H1 (cell line): ENCODE results near the gene FNDC5. TPM values are rescaled to one million over a fixed set of nuclear protein-coding genes. Genes with fewer than 3 reads are reported as not detected.

Experiments
- CTCF ChIA-PET: fragments of 300-600 bp; sonication (Branson Sonifier 250); formaldehyde crosslinking; loops from one replicate; lab custom pipeline; 2021; ENCODE audit not compliant: partially characterized antibody; lab: Charles Lee
- POLR2A ChIA-PET: fragments of 300-600 bp; sonication (Branson Sonifier 250); formaldehyde crosslinking; loops from one replicate; lab custom pipeline; 2021; ENCODE audit warnings: inconsistent platforms; ENCODE audit not compliant: partially characterized antibody; lab: Charles Lee
- DNase-seq, 2 experiments: peaks; one replicate each; pipeline versions ENCODE4 v3.0.0 to v3.0.0-alpha.2; 2010 to 2022; ENCODE audit warnings: low spot score in 2 of 2, low read depth in 1 of 2, mixed read lengths in 1 of 2
- FAIRE-seq: peaks from 2 replicates; lab custom pipeline; 2011; peaks lifted over from hg19 to GRCh38; lab: Jason Lieb, UNC
- H2AFZ ChIP-seq: 2 replicates; pipeline ENCODE4 v1.8.1; 2012; ENCODE audit warnings: low read length, inconsistent platforms
- H2AK5ac ChIP-seq: 2 replicates; pipeline ENCODE4 v1.6.1; 2013; ENCODE audit warnings: low read depth, low read length
- H2BK120ac ChIP-seq: replicated peaks from 2 replicates; pipeline ENCODE3; 2013; ENCODE audit warnings: low read depth, low read length, inconsistent platforms
- H2BK12ac ChIP-seq: 2 replicates; pipeline ENCODE4 v1.6.1; 2013; ENCODE audit warnings: low read depth, low read length
- H2BK15ac ChIP-seq: 2 replicates; pipeline ENCODE4 v1.6.1; 2013; ENCODE audit warnings: low read length
- H2BK20ac ChIP-seq: 2 replicates; pipeline ENCODE4 v1.6.1; 2013; ENCODE audit warnings: low read length
- H2BK5ac ChIP-seq: 2 replicates; pipeline ENCODE4 v1.6.1; 2013; ENCODE audit warnings: low read depth, low read length
- H3K14ac ChIP-seq: 2 replicates; pipeline ENCODE4 v1.6.1; 2013; ENCODE audit warnings: inconsistent platforms; ENCODE audit not compliant: insufficient read length
- H3K18ac ChIP-seq: 2 replicates; pipeline ENCODE4 v1.6.1; 2013; ENCODE audit warnings: low read length; ENCODE audit errors: extremely low read depth
- H3K23ac ChIP-seq: 2 replicates; pipeline ENCODE4 v1.6.1; 2013; ENCODE audit warnings: inconsistent platforms; ENCODE audit not compliant: insufficient read length
- H3K23me2 ChIP-seq: 2 replicates; pipeline ENCODE4 v1.6.1; 2013; ENCODE audit warnings: low read depth, low read length
- H3K27ac ChIP-seq: 2 replicates; pipeline ENCODE4 v1.6.1; 2011; ENCODE audit warnings: low read depth, low read length, inconsistent platforms
- H3K27me3 ChIP-seq, 4 experiments: replicated peaks in 1 of 4; 1 replicate in 1 of 4; 2 replicates in 3 of 4; pipeline versions ENCODE4 v1.6.1 to v1.8.1; 2011 to 2013; ENCODE audit warnings: low read length in 3 of 4, mild to moderate bottlenecking in 3 of 4, inconsistent platforms in 2 of 4, mixed read lengths in 2 of 4, moderate library complexity in 1 of 4; ENCODE audit not compliant: control insufficient read depth in 3 of 4, insufficient read depth in 3 of 4; ENCODE audit errors: extremely low read depth in 1 of 4
- H3K36me3 ChIP-seq, 4 experiments: 2 replicates each; pipeline versions ENCODE4 v1.6.1 to v1.8.1; 2011 to 2013; ENCODE audit warnings: mild to moderate bottlenecking in 4 of 4, low read length in 3 of 4, moderate library complexity in 2 of 4, control low read depth in 1 of 4, inconsistent platforms in 1 of 4; ENCODE audit not compliant: insufficient read depth in 4 of 4, control insufficient read depth in 2 of 4
- H3K4ac ChIP-seq: replicated peaks from 2 replicates; pipeline ENCODE3; 2013; ENCODE audit warnings: low read length, low read depth, mixed read lengths, inconsistent platforms; ENCODE audit not compliant: insufficient read length
- H3K4me1 ChIP-seq, 4 experiments: replicated peaks in 1 of 4; 1 replicate in 1 of 4; 2 replicates in 3 of 4; pipeline versions ENCODE4 v1.6.1 to v1.8.1; 2011 to 2013; ENCODE audit warnings: low read length in 3 of 4, inconsistent platforms in 2 of 4, mixed read lengths in 1 of 4; ENCODE audit not compliant: insufficient read depth in 4 of 4, control insufficient read depth in 3 of 4
- H3K4me2 ChIP-seq, 2 experiments: 2 replicates each; pipeline versions ENCODE4 v1.6.1 to v1.8.1; 2011 to 2013; ENCODE audit warnings: low read depth in 2 of 2, low read length in 2 of 2, control low read depth in 1 of 2, inconsistent platforms in 1 of 2, mild to moderate bottlenecking in 1 of 2; ENCODE audit not compliant: insufficient read depth in 1 of 2
- H3K4me3 ChIP-seq, 4 experiments: fragments of 200-600, 300-600 bp in 1 of 4; sonication (generic), shearing (Covaris generic), sonication (Bioruptor Twin) in 1 of 4; 2 replicates each; pipeline versions ENCODE4 v1.5.1 to v1.8.1; 2011 to 2016; ENCODE audit warnings: low read length in 4 of 4, low read depth in 3 of 4, control low read depth in 2 of 4, inconsistent platforms in 2 of 4, mild to moderate bottlenecking in 2 of 4, mixed read lengths in 1 of 4, moderate library complexity in 1 of 4; ENCODE audit not compliant: insufficient read depth in 2 of 4; ENCODE audit errors: extremely low read depth in 1 of 4
- H3K56ac ChIP-seq: replicated peaks from 2 replicates; pipeline ENCODE3; 2013; ENCODE audit warnings: low read depth, mild to moderate bottlenecking, mixed read lengths, low read length, inconsistent platforms; ENCODE audit not compliant: insufficient read length
- H3K79me1 ChIP-seq: 2 replicates; pipeline ENCODE4 v1.6.1; 2013; ENCODE audit warnings: low read depth, low read length, control low read depth
- H3K79me2 ChIP-seq, 2 experiments: 2 replicates each; pipeline versions ENCODE4 v1.6.1 to v1.8.1; 2012 to 2013; ENCODE audit warnings: low read length in 2 of 2, mild to moderate bottlenecking in 2 of 2, inconsistent platforms in 1 of 2; ENCODE audit not compliant: insufficient read depth in 2 of 2, control insufficient read depth in 1 of 2
- H3K9ac ChIP-seq, 4 experiments: replicated peaks in 1 of 4; 1 replicate in 1 of 4; 2 replicates in 3 of 4; pipeline versions ENCODE4 v1.6.1 to v1.8.1; 2011 to 2013; ENCODE audit warnings: low read depth in 3 of 4, low read length in 3 of 4, control low read depth in 2 of 4, mild to moderate bottlenecking in 2 of 4, moderate library complexity in 2 of 4, inconsistent platforms in 1 of 4; ENCODE audit errors: extremely low read depth in 1 of 4
- H3K9me3 ChIP-seq, 2 experiments: 2 replicates each; pipeline versions ENCODE4 v1.6.1 to v1.8.1; 2012 to 2013; ENCODE audit warnings: mild to moderate bottlenecking in 2 of 2, moderate library complexity in 2 of 2, control low read depth in 1 of 2, inconsistent platforms in 1 of 2, low read depth in 1 of 2, low read length in 1 of 2, mixed read lengths in 1 of 2; ENCODE audit not compliant: insufficient read depth in 2 of 2
- H4K20me1 ChIP-seq, 2 experiments: replicated peaks in 1 of 2; 2 replicates each; pipeline versions ENCODE3 to v1.8.1; 2011 to 2013; ENCODE audit warnings: inconsistent platforms in 2 of 2, low read length in 2 of 2, mild to moderate bottlenecking in 1 of 2; ENCODE audit not compliant: insufficient read depth in 2 of 2, control insufficient read depth in 1 of 2
- H4K5ac ChIP-seq: 2 replicates; pipeline ENCODE4 v1.6.1; 2013; ENCODE audit warnings: low read length, low read depth, mixed read lengths, inconsistent platforms; ENCODE audit not compliant: insufficient read length
- H4K8ac ChIP-seq: 2 replicates; pipeline ENCODE4 v1.8.0; 2013; ENCODE audit warnings: mild to moderate bottlenecking, moderate library complexity, low read length, inconsistent platforms; ENCODE audit not compliant: insufficient read depth; ENCODE audit errors: extremely low read depth
- H4K91ac ChIP-seq: replicated peaks from 2 replicates; pipeline ENCODE3; 2013; ENCODE audit warnings: low read length, mixed read lengths, inconsistent platforms; ENCODE audit not compliant: insufficient read length
- ASH2L ChIP-seq: fragments of 200-600, 300-600 bp; sonication (generic); IDR thresholded peaks from one replicate; pipeline ENCODE4 v1.7.1; 2017; ENCODE audit warnings: low read length
- BRCA1 ChIP-seq: IDR thresholded peaks from 2 replicates; pipeline ENCODE4 v1.6.1; 2012; ENCODE audit warnings: low read depth, low read length, improper control_type of control experiment
- CBX5 ChIP-seq: fragments of 300-800, 300-1000 bp; sonication (generic); IDR thresholded peaks from 2 replicates; pipeline ENCODE4 v1.7.1; 2016; ENCODE audit warnings: antibody characterized with exemption, low read length, low read depth
- CBX8 ChIP-seq: fragments of 300-800, 300-1000 bp; sonication (generic); IDR thresholded peaks from 2 replicates; pipeline ENCODE4 v1.7.1; 2016; ENCODE audit warnings: low read depth, low read length, borderline replicate concordance
- CREB1 ChIP-seq: IDR thresholded peaks from 2 replicates; pipeline ENCODE4 v1.6.1; 2012; ENCODE audit warnings: inconsistent platforms
- EZH2 ChIP-seq: fragments of 200-600 bp; sonication (generic); IDR thresholded peaks from 2 replicates; pipeline ENCODE4 v1.7.1; 2012; ENCODE audit warnings: low read depth, mild to moderate bottlenecking, moderate library complexity, low read length, inconsistent platforms; ENCODE audit not compliant: severe bottlenecking
- GTF2F1 ChIP-seq: IDR thresholded peaks from 2 replicates; pipeline ENCODE4 v1.6.1; 2012; ENCODE audit warnings: low read depth, low read length, improper control_type of control experiment, borderline replicate concordance
- KDM4A ChIP-seq: IDR thresholded peaks from one replicate; pipeline ENCODE4 v1.7.1; 2012; ENCODE audit warnings: low read depth, mild to moderate bottlenecking, moderate library complexity, low read length, inconsistent platforms; ENCODE audit not compliant: severe bottlenecking
- MAFK ChIP-seq: IDR thresholded peaks from 2 replicates; pipeline ENCODE4 v1.6.1; 2012; ENCODE audit warnings: low read depth, mild to moderate bottlenecking, improper control_type of control experiment, low read length
- POU5F1 ChIP-seq: IDR thresholded peaks from 2 replicates; pipeline ENCODE4 v1.6.1; 2011; ENCODE audit warnings: low read depth, mild to moderate bottlenecking, low read length, moderate library complexity
- RBBP5 ChIP-seq: IDR thresholded peaks from 2 replicates; pipeline ENCODE4 v1.7.1; 2012; ENCODE audit warnings: low read depth, mild to moderate bottlenecking, inconsistent platforms, low read length, moderate library complexity, borderline replicate concordance
- RFX5 ChIP-seq: IDR thresholded peaks from 2 replicates; pipeline ENCODE4 v1.6.1; 2011; ENCODE audit warnings: low read depth, low read length, improper control_type of control experiment, borderline replicate concordance
- SP2 ChIP-seq: IDR thresholded peaks from 2 replicates; pipeline ENCODE4 v1.6.1; 2012; ENCODE audit warnings: mild to moderate bottlenecking, low read length, inconsistent platforms
- USF2 ChIP-seq: IDR thresholded peaks from 2 replicates; pipeline ENCODE4 v1.6.1; 2011; ENCODE audit warnings: low read length, improper control_type of control experiment
- WGBS, 2 experiments: shearing (Covaris generic) in 1 of 2; methylation state at CpG; one replicate each; pipeline versions ENCODE4 v1.1.6 to v1.1.7; 2013 to 2015; ENCODE audit warnings: low lambda C conversion rate in 2 of 2, mixed read lengths in 2 of 2, inconsistent platforms in 1 of 2, low coverage in 1 of 2, missing lambda C conversion rate in 1 of 2; ENCODE audit not compliant: insufficient replicate concordance in 2 of 2, insufficient coverage in 1 of 2, insufficient read length in 1 of 2; ENCODE audit errors: extremely low coverage in 1 of 2, missing lambda C conversion rate in 1 of 2; 5-methylcytosine and 5-hydroxymethylcytosine counted together
- polyA plus RNA-seq, 7 experiments: library from polyadenylated mRNA; depleted of rRNA in 3 of 7; stranded (reverse) in 5 of 7; unstranded in 2 of 7; fragments of >200 nt in 5 of 7; fragments of 200-250 nt in 2 of 7; gene quantifications; 1 replicate in 5 of 7; 2 replicates in 1 of 7; 4 replicates in 1 of 7; pipeline versions ENCODE4 v1.2.1 to v1.2.3, GENCODE V29; 2011 to 2013; ENCODE audit warnings: missing spikeins in 2 of 7, mixed read lengths in 2 of 7
- total RNA-seq: library from RNA; stranded (reverse); fragmentation: NEBNext Ultra II Directional; extraction: Animal tissue kit (Norgen Biotek cat#: 25700); gene quantifications from 2 replicates; pipeline ENCODE4 v1.2.1, GENCODE V29; 2021

FNDC5 gene
- total and polyA plus RNA-seq, 2 of the 8 experiments (the other 6 are each of a cell fraction or from before 2014, with no cell fraction given) = 1.8 to 2.0 TPM

GRCh38 chr1:32873484-32873883 lies 2.8 kb upstream of the FNDC5 start:
- Histone ChIP-seq H4K5ac (no peak overlapping the region), H2AK5ac (no peak overlapping the region), H2BK20ac (no peak overlapping the region), H3K9ac (no peak overlapping the region), H3K27ac (no peak overlapping the region), H3K79me2 (no peaks in the 10 kb centered on the region), H4K20me1 (peaks cover 0 to 5% of the 10 kb centered on the region in 2 experiments), H3K14ac (no peak overlapping the region), H3K36me3 (no peaks in the 10 kb centered on the region), H4K8ac (no peak overlapping the region), H3K23me2 (peaks cover 6% of the 10 kb centered on the region; the same call in 1 of the 2 replicates), H2BK12ac (no peak overlapping the region), H2BK15ac (no peak overlapping the region), H2BK120ac (no peak overlapping the region), H3K18ac (no peak overlapping the region), H3K9me3 (no peaks in the 10 kb centered on the region), H4K91ac (no peak overlapping the region), H2AFZ (no peak overlapping the region), H3K4me2 (no peak overlapping the region), H3K79me1 (no peaks in the 10 kb centered on the region), H3K23ac (no peak overlapping the region), H3K4me3 (no peak overlapping the region), H2BK5ac (no peak overlapping the region), H3K56ac (no peak overlapping the region), H3K27me3 (peaks cover 6 to 34% (median 28%) of the 10 kb centered on the region in 4 experiments), H3K4ac (no peak overlapping the region), H3K4me1 (peaks cover 6 to 42% (median 27%) of the 10 kb centered on the region in 4 experiments)
- CTCF ChIA-PET = interaction anchor here (0.6 to 19.0 kb wide), 18 partner anchors 8 to 221 kb away, joined by 3 to 382 read pairs (median 4); partner anchors contain the start of gene HPCA
- POLR2A ChIA-PET = interaction anchor here (0.8 to 4.0 kb wide), 6 partner anchors 11 to 99 kb away, joined by 3 to 19 read pairs (median 4); partner anchors contain the start of genes S100PBP and YARS1
- FAIRE-seq = no peak
- DNase-seq = no peak
- 90% methylated on average over 5 of the region's 5 CpGs; no CpG with 5 or more reads in 1 of the 2 experiments for WGBS, 2 experiments
- TF ChIP-seq CREB1 (no peak), USF2 (no peak), RBBP5 (no peak), BRCA1 (no peak), ASH2L (no peak), GTF2F1 (no peak), MAFK (no peak), CBX8 (no peak), CBX5 (no peak), RFX5 (no peak), KDM4A (no peak), SP2 (no peak), POU5F1 (no peak), EZH2 (no peak)
